HepG2 (cell line): ENCODE data around the gene SCFD2. TPM values are rescaled to one million over a fixed set of nuclear protein-coding genes. Genes with fewer than 3 reads are reported as not detected.
A peak's percentile ranks its signal among the peaks of the same experiment; 100 is the strongest.

Experiments
- ASH2L ChIP-seq: fragments of 300-600, 200-600 bp; sonication (generic); IDR thresholded peaks from 2 replicates; pipeline ENCODE4 v1.7.0; 2017; ENCODE audit warnings: low read depth, mild to moderate bottlenecking, moderate library complexity, mixed read lengths, low read length; ENCODE audit not compliant: insufficient read length
- CCDC6 ChIP-seq: sonication (generic); formaldehyde crosslinking; IDR thresholded peaks from 2 replicates; pipeline ENCODE4 v1.8.1; 2022; ENCODE audit warnings: mild to moderate bottlenecking, missing genetic modification reagents, moderate library complexity
- EED ChIP-seq: sonication (generic); formaldehyde crosslinking; IDR thresholded peaks from 2 replicates; pipeline ENCODE4 v1.5.0; 2020; ENCODE audit warnings: mild to moderate bottlenecking, missing genetic modification reagents
- FOXM1 ChIP-seq: sonication (generic); formaldehyde crosslinking; IDR thresholded peaks from 2 replicates; pipeline ENCODE4 v1.5.0; 2020; ENCODE audit warnings: missing genetic modification reagents
- HDAC6 ChIP-seq: fragments of 200-600 bp; sonication (generic); IDR thresholded peaks from 2 replicates; pipeline ENCODE4 v1.7.0; 2017; ENCODE audit warnings: mild to moderate bottlenecking, antibody characterized with exemption, low read length, low read depth
- HHEX ChIP-seq: IDR thresholded peaks from 2 replicates; pipeline ENCODE4 v1.6.1; 2016; ENCODE audit warnings: control low read depth
- JUNB ChIP-seq: sonication (generic); formaldehyde crosslinking; IDR thresholded peaks from 2 replicates; pipeline ENCODE4 v1.8.0; 2022; ENCODE audit warnings: missing genetic modification reagents, mild to moderate bottlenecking, borderline replicate concordance
- RNF2 ChIP-seq: fragments of 450-650 bp; conservative IDR thresholded peaks from 2 replicates; pipeline ENCODE4 v1.6.1; 2016; ENCODE audit warnings: low read depth
- SCMH1 ChIP-seq: sonication (generic); formaldehyde crosslinking; IDR thresholded peaks from 2 replicates; pipeline ENCODE4 v1.9.0; 2021; ENCODE audit warnings: missing genetic modification reagents, mild to moderate bottlenecking, borderline replicate concordance
- TEAD3 ChIP-seq: optimal IDR thresholded peaks from 2 replicates; pipeline ENCODE3; 2016; ENCODE audit warnings: borderline replicate concordance
- YEATS4 ChIP-seq: sonication (generic); formaldehyde crosslinking; IDR thresholded peaks from 2 replicates; pipeline ENCODE4 v1.4.0; 2020; ENCODE audit warnings: missing genetic modification reagents, borderline replicate concordance
- ZNF121 ChIP-seq: sonication (generic); formaldehyde crosslinking; IDR thresholded peaks from 2 replicates; pipeline ENCODE4 v1.5.0; 2020; ENCODE audit warnings: mild to moderate bottlenecking, missing genetic modification reagents
- ZNF263 ChIP-seq: sonication (generic); formaldehyde crosslinking; IDR thresholded peaks from 2 replicates; pipeline ENCODE4 v1.4.0; 2020; ENCODE audit warnings: missing genetic modification reagents
- ZNF367 ChIP-seq: sonication (generic); formaldehyde crosslinking; IDR thresholded peaks from 2 replicates; pipeline ENCODE4 v1.4.0; 2020; ENCODE audit warnings: missing genetic modification reagents, borderline replicate concordance
- ZNF496 ChIP-seq: sonication (generic); formaldehyde crosslinking; IDR thresholded peaks from 2 replicates; pipeline ENCODE4 v1.8.1; 2023; ENCODE audit warnings: mild to moderate bottlenecking, moderate library complexity, missing genetic modification reagents; ENCODE audit not compliant: insufficient replicate concordance
- polyA plus RNA-seq, 8 experiments: library from polyadenylated mRNA; depleted of rRNA in 3 of 8; stranded (reverse) in 7 of 8; unstranded in 1 of 8; fragments of >200 nt; fragmentation: Illumina TruSeq in 4 of 8; extraction: Trizol in 4 of 8; gene quantifications; 2 replicates each; pipeline versions ENCODE4 v1.2.1 to v1.2.3, GENCODE V29; 2011 to 2016; ENCODE audit warnings: low read depth in 4 of 8, missing spikeins in 1 of 8, mixed read lengths in 1 of 8; ENCODE audit not compliant: insufficient read depth in 1 of 8
- total RNA-seq, 5 experiments: library from RNA; depleted of rRNA; stranded (reverse); fragments of >200 nt; fragmentation: Illumina TruSeq; extraction: Trizol; gene quantifications; 2 replicates each; pipeline ENCODE4 v1.2.3, GENCODE V29; 2016; ENCODE audit warnings: low read depth in 1 of 5
- TF ChIP-seq, protein P1 (sequence below), 2 experiments: sonication (generic) in 1 of 2; formaldehyde crosslinking in 1 of 2; IDR thresholded peaks; 2 replicates each; pipeline versions ENCODE4 v1.6.1 to v1.9.0; 2014 to 2022; ENCODE audit warnings: antibody characterized with exemption in 1 of 2, borderline replicate concordance in 1 of 2, inconsistent platforms in 1 of 2, low read depth in 1 of 2, missing genetic modification reagents in 1 of 2
- TF ChIP-seq, protein P2 (sequence below): sonication (generic); formaldehyde crosslinking; IDR thresholded peaks from 2 replicates; pipeline ENCODE4 v1.4.0; 2020; ENCODE audit warnings: mild to moderate bottlenecking, low read depth, missing genetic modification reagents
- TF ChIP-seq, protein P3 (sequence below), 2 experiments: IDR thresholded peaks; 2 replicates each; pipeline ENCODE4 v1.6.1; 2011 to 2012; ENCODE audit warnings: low read length in 2 of 2, borderline replicate concordance in 1 of 2, low read depth in 1 of 2, mild to moderate bottlenecking in 1 of 2, moderate library complexity in 1 of 2

Gene SCFD2
- total and polyA plus RNA-seq, 2 of the 13 experiments (the other 11 are each of a cell fraction or from before 2014, with no cell fraction given) = 4.6 to 15.6 TPM

DNA sequence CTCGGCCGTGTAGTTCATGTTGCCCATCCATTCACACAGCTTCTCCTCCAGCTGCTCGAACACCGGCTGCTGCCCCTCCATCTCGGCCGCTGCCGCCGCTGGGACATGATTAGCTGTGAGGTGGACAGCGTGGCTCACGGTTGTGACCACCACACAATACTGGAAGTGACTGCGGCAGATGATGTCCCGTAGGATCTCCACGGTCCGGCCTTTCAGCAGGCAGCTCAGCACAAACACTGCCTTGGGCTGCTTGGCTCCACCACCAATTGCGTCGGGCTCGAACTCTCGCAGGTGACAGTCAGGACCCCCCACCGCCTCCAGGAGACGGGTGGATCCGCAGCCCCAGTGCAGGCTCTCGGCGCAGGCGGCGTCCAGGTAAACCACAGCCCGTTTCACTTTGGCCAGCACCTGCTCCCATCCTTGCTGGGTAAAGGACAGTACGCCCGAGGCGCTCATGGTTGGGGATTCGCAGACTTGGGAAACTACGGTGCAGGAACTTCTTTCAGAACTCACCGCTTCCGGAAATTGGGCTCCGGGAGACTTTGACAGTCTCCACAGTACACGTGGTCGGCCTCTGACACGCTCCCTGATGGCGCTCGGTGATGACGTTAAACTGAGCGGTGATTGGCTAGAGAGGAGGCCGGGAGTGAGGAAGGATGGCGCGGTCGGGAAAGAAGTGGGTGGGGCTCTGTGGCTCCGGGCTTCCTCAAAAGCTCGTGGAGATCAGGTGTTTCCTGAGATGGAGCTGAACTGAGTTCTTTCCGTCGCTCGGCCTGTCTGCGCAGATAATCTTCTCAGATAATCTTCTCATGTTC is at the start of gene SCFD2 (continued):
- TF ChIP-seq, protein P1, sequence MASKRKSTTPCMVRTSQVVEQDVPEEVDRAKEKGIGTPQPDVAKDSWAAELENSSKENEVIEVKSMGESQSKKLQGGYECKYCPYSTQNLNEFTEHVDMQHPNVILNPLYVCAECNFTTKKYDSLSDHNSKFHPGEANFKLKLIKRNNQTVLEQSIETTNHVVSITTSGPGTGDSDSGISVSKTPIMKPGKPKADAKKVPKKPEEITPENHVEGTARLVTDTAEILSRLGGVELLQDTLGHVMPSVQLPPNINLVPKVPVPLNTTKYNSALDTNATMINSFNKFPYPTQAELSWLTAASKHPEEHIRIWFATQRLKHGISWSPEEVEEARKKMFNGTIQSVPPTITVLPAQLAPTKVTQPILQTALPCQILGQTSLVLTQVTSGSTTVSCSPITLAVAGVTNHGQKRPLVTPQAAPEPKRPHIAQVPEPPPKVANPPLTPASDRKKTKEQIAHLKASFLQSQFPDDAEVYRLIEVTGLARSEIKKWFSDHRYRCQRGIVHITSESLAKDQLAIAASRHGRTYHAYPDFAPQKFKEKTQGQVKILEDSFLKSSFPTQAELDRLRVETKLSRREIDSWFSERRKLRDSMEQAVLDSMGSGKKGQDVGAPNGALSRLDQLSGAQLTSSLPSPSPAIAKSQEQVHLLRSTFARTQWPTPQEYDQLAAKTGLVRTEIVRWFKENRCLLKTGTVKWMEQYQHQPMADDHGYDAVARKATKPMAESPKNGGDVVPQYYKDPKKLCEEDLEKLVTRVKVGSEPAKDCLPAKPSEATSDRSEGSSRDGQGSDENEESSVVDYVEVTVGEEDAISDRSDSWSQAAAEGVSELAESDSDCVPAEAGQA (IDR thresholded peaks at IDR 0.05; ENCODE audit: low read depth) = peak; percentile 58; the same call in 1 of the 2 replicates
- TF ChIP-seq, protein P1 (CRISPR knock-in tag; IDR thresholded peaks at IDR 0.05; ENCODE audit: borderline replicate concordance) = no peak
- TF ChIP-seq SCMH1 (CRISPR knock-in tag) = no peak
- TF ChIP-seq HDAC6 = no peak
- peak; percentile 36; the same call in 1 of the 2 replicates for TF ChIP-seq RNF2
- no peak for TF ChIP-seq HHEX
- TF ChIP-seq, protein P2, sequence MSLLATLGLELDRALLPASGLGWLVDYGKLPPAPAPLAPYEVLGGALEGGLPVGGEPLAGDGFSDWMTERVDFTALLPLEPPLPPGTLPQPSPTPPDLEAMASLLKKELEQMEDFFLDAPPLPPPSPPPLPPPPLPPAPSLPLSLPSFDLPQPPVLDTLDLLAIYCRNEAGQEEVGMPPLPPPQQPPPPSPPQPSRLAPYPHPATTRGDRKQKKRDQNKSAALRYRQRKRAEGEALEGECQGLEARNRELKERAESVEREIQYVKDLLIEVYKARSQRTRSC (CRISPR knock-in tag) = no peak
- 0 out of 2 replicates have a peak, but pooled peaks have one; percentile 9 for TF ChIP-seq ZNF121 (CRISPR knock-in tag)
- TF ChIP-seq EED = no peak
- TF ChIP-seq FOXM1 (CRISPR knock-in tag) = no peak
- 0 out of 2 replicates have a peak, but pooled peaks have one; percentile 14 for TF ChIP-seq ZNF263 (CRISPR knock-in tag)
- peak; percentile 85 for TF ChIP-seq ASH2L
- TF ChIP-seq JUNB = no peak
- peak; percentile 93 for TF ChIP-seq YEATS4 (CRISPR knock-in tag)
- peak; percentile 48 for TF ChIP-seq TEAD3 (CRISPR knock-in tag)
- TF ChIP-seq, protein P3, sequence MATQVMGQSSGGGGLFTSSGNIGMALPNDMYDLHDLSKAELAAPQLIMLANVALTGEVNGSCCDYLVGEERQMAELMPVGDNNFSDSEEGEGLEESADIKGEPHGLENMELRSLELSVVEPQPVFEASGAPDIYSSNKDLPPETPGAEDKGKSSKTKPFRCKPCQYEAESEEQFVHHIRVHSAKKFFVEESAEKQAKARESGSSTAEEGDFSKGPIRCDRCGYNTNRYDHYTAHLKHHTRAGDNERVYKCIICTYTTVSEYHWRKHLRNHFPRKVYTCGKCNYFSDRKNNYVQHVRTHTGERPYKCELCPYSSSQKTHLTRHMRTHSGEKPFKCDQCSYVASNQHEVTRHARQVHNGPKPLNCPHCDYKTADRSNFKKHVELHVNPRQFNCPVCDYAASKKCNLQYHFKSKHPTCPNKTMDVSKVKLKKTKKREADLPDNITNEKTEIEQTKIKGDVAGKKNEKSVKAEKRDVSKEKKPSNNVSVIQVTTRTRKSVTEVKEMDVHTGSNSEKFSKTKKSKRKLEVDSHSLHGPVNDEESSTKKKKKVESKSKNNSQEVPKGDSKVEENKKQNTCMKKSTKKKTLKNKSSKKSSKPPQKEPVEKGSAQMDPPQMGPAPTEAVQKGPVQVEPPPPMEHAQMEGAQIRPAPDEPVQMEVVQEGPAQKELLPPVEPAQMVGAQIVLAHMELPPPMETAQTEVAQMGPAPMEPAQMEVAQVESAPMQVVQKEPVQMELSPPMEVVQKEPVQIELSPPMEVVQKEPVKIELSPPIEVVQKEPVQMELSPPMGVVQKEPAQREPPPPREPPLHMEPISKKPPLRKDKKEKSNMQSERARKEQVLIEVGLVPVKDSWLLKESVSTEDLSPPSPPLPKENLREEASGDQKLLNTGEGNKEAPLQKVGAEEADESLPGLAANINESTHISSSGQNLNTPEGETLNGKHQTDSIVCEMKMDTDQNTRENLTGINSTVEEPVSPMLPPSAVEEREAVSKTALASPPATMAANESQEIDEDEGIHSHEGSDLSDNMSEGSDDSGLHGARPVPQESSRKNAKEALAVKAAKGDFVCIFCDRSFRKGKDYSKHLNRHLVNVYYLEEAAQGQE (IDR thresholded peaks at IDR 0.05; ENCODE audit: borderline replicate concordance in 1 of 2, low read depth in 1 of 2, low read length in 2 of 2) = 0 out of 4 replicates have a peak, but pooled peaks of 1 of the 2 experiments have one; percentile 40
- TF ChIP-seq ZNF367 = no peak
- 0 out of 2 replicates have a peak, but pooled peaks have one; percentile 30 for TF ChIP-seq CCDC6 (CRISPR knock-in tag)
- no peak for TF ChIP-seq ZNF496 (CRISPR knock-in tag)
